HEK293 (cell line): ENCODE data around the gene VEZF1.

Source experiments
- FEZF1 ChIP-seq: fragments of 450-650 bp; formaldehyde crosslinking; IDR thresholded peaks from 2 replicates; pipeline ENCODE4 v1.5.1; 2016; ENCODE audit warnings: missing biosample characterization, missing genetic modification characterization
- KLF8 ChIP-seq: fragments of 450-650 bp; formaldehyde crosslinking; IDR thresholded peaks from 2 replicates; pipeline ENCODE4 v1.5.1; 2016; ENCODE audit warnings: missing biosample characterization, missing genetic modification characterization
- KLF9 ChIP-seq: fragments of 450-650 bp; formaldehyde crosslinking; IDR thresholded peaks from 2 replicates; pipeline ENCODE4 v1.5.1; 2016; ENCODE audit warnings: missing biosample characterization, missing genetic modification characterization, low read depth
- SP2 ChIP-seq: fragments of 450-650 bp; formaldehyde crosslinking; IDR thresholded peaks from 2 replicates; pipeline ENCODE4 v1.5.1; 2016; ENCODE audit warnings: missing biosample characterization, missing genetic modification characterization
- TRIM28 ChIP-seq: IDR thresholded peaks from 2 replicates; pipeline ENCODE4 v1.6.1; 2011; ENCODE audit warnings: low read length, control low read depth, borderline replicate concordance
- ZFP41 ChIP-seq: fragments of 450-650 bp; formaldehyde crosslinking; IDR thresholded peaks from 2 replicates; pipeline ENCODE4 v1.5.1; 2016; ENCODE audit warnings: missing biosample characterization, missing genetic modification characterization, borderline replicate concordance
- ZFP69B ChIP-seq: fragments of 450-650 bp; formaldehyde crosslinking; IDR thresholded peaks from 2 replicates; pipeline ENCODE4 v1.5.1; 2016; ENCODE audit warnings: missing biosample characterization, missing genetic modification characterization
- ZNF10 ChIP-seq: fragments of 450-650 bp; formaldehyde crosslinking; IDR thresholded peaks from 2 replicates; pipeline ENCODE4 v1.5.1; 2017; ENCODE audit warnings: missing biosample characterization, missing genetic modification characterization
- ZNF112 ChIP-seq: fragments of 450-650 bp; formaldehyde crosslinking; IDR thresholded peaks from 2 replicates; pipeline ENCODE4 v1.5.0; 2017; ENCODE audit warnings: missing biosample characterization, missing genetic modification characterization
- ZNF175 ChIP-seq: fragments of 450-650 bp; formaldehyde crosslinking; IDR thresholded peaks from 2 replicates; pipeline ENCODE4 v1.5.1; 2016; ENCODE audit warnings: missing biosample characterization, missing genetic modification characterization
- ZNF2 ChIP-seq: fragments of 450-650 bp; formaldehyde crosslinking; IDR thresholded peaks from 2 replicates; pipeline ENCODE4 v1.5.1; 2016; ENCODE audit warnings: missing biosample characterization, missing genetic modification characterization
- ZNF266 ChIP-seq: fragments of 450-650 bp; formaldehyde crosslinking; IDR thresholded peaks from 2 replicates; pipeline ENCODE4 v1.5.1; 2016; ENCODE audit warnings: missing biosample characterization, missing genetic modification characterization, low read depth
- ZNF274 ChIP-seq, 2 experiments: fragments of 200-500 bp in 1 of 2; fragments of 450-650 bp in 1 of 2; sonication (Bioruptor generic) in 1 of 2; formaldehyde crosslinking in 1 of 2; IDR thresholded peaks; 2 replicates each; pipeline versions ENCODE4 v1.5.1 to v1.6.1; 2014 to 2016; ENCODE audit warnings: borderline replicate concordance in 1 of 2, inconsistent platforms in 1 of 2, low read length in 1 of 2, missing biosample characterization in 1 of 2, missing genetic modification characterization in 1 of 2
- ZNF362 ChIP-seq: fragments of 450-650 bp; formaldehyde crosslinking; IDR thresholded peaks from 2 replicates; pipeline ENCODE4 v1.5.1; 2016; ENCODE audit warnings: missing biosample characterization, missing genetic modification characterization
- ZNF501 ChIP-seq: fragments of 450-650 bp; formaldehyde crosslinking; IDR thresholded peaks from 2 replicates; pipeline ENCODE4 v1.5.1; 2016; ENCODE audit warnings: missing biosample characterization, missing genetic modification characterization
- ZNF558 ChIP-seq: fragments of 450-650 bp; formaldehyde crosslinking; IDR thresholded peaks from 2 replicates; pipeline ENCODE4 v1.5.1; 2016; ENCODE audit warnings: missing biosample characterization, missing genetic modification characterization
- ZNF623 ChIP-seq: fragments of 450-650 bp; formaldehyde crosslinking; IDR thresholded peaks from 2 replicates; pipeline ENCODE4 v1.5.1; 2016; ENCODE audit warnings: missing biosample characterization, missing genetic modification characterization
- ZNF624 ChIP-seq: fragments of 450-650 bp; formaldehyde crosslinking; IDR thresholded peaks from 2 replicates; pipeline ENCODE4 v1.5.1; 2017; ENCODE audit warnings: missing biosample characterization, missing genetic modification characterization
- ZNF658 ChIP-seq: fragments of 450-650 bp; formaldehyde crosslinking; IDR thresholded peaks from 2 replicates; pipeline ENCODE4; 2016; ENCODE audit warnings: missing biosample characterization, missing genetic modification characterization
- ZNF664 ChIP-seq: fragments of 450-650 bp; formaldehyde crosslinking; IDR thresholded peaks from 2 replicates; pipeline ENCODE4 v1.5.1; 2016; ENCODE audit warnings: missing biosample characterization, missing genetic modification characterization
- ZNF677 ChIP-seq: fragments of 450-650 bp; IDR thresholded peaks from 2 replicates; pipeline ENCODE4 v1.5.0; 2018; ENCODE audit warnings: missing biosample characterization, mild to moderate bottlenecking, missing genetic modification characterization, moderate library complexity
- ZNF76 ChIP-seq: fragments of 450-650 bp; formaldehyde crosslinking; IDR thresholded peaks from 2 replicates; pipeline ENCODE4; 2016; ENCODE audit warnings: low read depth, missing biosample characterization, missing genetic modification characterization, borderline replicate concordance
- ZNF843 ChIP-seq: fragments of 450-650 bp; formaldehyde crosslinking; IDR thresholded peaks from 2 replicates; pipeline ENCODE4 v1.5.1; 2016; ENCODE audit warnings: missing biosample characterization, missing genetic modification characterization
- ZSCAN16 ChIP-seq: fragments of 450-650 bp; formaldehyde crosslinking; IDR thresholded peaks from 2 replicates; pipeline ENCODE4 v1.5.1; 2016; ENCODE audit warnings: missing biosample characterization, missing genetic modification characterization
- TF ChIP-seq, protein P1 (sequence below): fragments of 450-650 bp; formaldehyde crosslinking; IDR thresholded peaks from 2 replicates; pipeline ENCODE4 v1.5.1; 2016; ENCODE audit warnings: missing biosample characterization, missing genetic modification characterization, borderline replicate concordance
- TF ChIP-seq, protein P2 (sequence below): fragments of 450-650 bp; formaldehyde crosslinking; IDR thresholded peaks from 2 replicates; pipeline ENCODE4 v1.5.1; 2016; ENCODE audit warnings: missing biosample characterization, missing genetic modification characterization
- TF ChIP-seq, protein P3 (sequence below): fragments of 450-650 bp; formaldehyde crosslinking; conservative IDR thresholded peaks from 2 replicates; pipeline ENCODE4 v1.5.1; 2016; ENCODE audit warnings: low read depth, missing biosample characterization, missing genetic modification characterization
- TF ChIP-seq, protein P4 (sequence below): fragments of 450-650 bp; IDR thresholded peaks from 2 replicates; pipeline ENCODE4 v1.5.1; 2018; ENCODE audit warnings: missing biosample characterization, missing genetic modification characterization

Gene VEZF1

DNA sequence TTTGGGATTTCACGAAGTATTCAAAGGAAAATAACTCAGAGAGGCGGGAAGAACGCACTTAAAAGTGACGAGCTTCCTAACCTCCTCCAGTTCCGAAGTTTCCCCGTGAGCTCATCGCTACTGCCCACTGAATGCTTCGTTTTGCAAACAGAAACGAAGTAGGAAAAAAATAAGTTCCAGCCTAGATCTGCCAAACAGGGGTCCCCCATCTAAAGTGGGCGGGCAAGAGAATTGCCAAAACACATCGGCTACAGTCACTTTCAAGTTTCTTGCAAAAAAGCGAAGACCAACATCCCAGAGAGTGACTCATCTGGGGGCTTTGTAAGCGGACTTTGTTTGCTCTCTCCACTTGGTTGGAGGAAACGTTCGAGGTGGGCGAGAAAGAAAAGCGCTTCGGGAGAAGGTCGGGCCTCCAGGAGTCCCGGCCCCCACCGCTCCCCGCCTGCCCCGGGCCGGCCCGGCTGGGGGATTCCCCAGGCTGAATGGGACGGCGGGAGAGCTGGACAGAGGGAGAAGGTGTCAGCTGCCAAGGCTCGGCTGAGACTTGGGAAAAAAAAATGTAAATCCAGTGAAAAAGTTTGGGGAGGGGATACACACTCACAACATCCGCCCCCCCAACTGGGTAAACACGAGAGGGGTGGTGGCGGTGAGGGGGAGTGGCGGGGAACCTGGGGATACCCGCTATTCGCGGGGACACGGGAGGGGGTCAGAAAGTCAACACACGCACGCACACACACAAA lies 1.0 kb downstream of the VEZF1 start (continued):
- TF ChIP-seq ZNF274 (IDR thresholded peaks at IDR 0.05; ENCODE audit: low read length) (no peak), ZNF274 (tag by site-specific recombination; IDR thresholded peaks at IDR 0.05; ENCODE audit: borderline replicate concordance) (no peak), KLF8 (tag by site-specific recombination) (no peak), ZFP41 (tag by site-specific recombination) (no peak), ZNF658 (tag by site-specific recombination) (no peak), ZFP69B (tag by site-specific recombination) (0 out of 2 replicates have a peak, but pooled peaks have one; percentile 41), ZNF664 (tag by site-specific recombination) (no peak), KLF9 (tag by site-specific recombination) (no peak), ZNF624 (tag by site-specific recombination) (no peak), TRIM28 (no peak), ZNF677 (tag by site-specific recombination) (no peak), ZNF362 (tag by site-specific recombination) (peak; percentile 48; the same call in 1 of the 2 replicates), ZNF501 (tag by site-specific recombination) (no peak), ZNF10 (no peak), FEZF1 (no peak), SP2 (tag by site-specific recombination) (peak; percentile 67), ZNF623 (tag by site-specific recombination) (no peak), ZNF112 (tag by site-specific recombination) (no peak), ZNF76 (tag by site-specific recombination) (peak; percentile 6; the same call in 1 of the 2 replicates), ZSCAN16 (tag by site-specific recombination) (no peak), ZNF2 (tag by site-specific recombination) (no peak), ZNF175 (no peak), ZNF558 (tag by site-specific recombination) (no peak), ZNF843 (tag by site-specific recombination) (no peak), ZNF266 (no peak)
- TF ChIP-seq, protein P1, sequence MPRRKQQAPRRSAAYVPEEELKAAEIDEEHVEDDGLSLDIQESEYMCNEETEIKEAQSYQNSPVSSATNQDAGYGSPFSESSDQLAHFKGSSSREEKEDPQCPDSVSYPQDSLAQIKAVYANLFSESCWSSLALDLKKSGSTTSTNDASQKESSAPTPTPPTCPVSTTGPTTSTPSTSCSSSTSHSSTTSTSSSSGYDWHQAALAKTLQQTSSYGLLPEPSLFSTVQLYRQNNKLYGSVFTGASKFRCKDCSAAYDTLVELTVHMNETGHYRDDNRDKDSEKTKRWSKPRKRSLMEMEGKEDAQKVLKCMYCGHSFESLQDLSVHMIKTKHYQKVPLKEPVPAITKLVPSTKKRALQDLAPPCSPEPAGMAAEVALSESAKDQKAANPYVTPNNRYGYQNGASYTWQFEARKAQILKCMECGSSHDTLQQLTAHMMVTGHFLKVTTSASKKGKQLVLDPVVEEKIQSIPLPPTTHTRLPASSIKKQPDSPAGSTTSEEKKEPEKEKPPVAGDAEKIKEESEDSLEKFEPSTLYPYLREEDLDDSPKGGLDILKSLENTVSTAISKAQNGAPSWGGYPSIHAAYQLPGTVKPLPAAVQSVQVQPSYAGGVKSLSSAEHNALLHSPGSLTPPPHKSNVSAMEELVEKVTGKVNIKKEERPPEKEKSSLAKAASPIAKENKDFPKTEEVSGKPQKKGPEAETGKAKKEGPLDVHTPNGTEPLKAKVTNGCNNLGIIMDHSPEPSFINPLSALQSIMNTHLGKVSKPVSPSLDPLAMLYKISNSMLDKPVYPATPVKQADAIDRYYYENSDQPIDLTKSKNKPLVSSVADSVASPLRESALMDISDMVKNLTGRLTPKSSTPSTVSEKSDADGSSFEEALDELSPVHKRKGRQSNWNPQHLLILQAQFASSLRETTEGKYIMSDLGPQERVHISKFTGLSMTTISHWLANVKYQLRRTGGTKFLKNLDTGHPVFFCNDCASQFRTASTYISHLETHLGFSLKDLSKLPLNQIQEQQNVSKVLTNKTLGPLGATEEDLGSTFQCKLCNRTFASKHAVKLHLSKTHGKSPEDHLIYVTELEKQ: no peak
- TF ChIP-seq, protein P2, sequence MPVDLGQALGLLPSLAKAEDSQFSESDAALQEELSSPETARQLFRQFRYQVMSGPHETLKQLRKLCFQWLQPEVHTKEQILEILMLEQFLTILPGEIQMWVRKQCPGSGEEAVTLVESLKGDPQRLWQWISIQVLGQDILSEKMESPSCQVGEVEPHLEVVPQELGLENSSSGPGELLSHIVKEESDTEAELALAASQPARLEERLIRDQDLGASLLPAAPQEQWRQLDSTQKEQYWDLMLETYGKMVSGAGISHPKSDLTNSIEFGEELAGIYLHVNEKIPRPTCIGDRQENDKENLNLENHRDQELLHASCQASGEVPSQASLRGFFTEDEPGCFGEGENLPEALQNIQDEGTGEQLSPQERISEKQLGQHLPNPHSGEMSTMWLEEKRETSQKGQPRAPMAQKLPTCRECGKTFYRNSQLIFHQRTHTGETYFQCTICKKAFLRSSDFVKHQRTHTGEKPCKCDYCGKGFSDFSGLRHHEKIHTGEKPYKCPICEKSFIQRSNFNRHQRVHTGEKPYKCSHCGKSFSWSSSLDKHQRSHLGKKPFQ (tag by site-specific recombination): no peak
- TF ChIP-seq, protein P3, sequence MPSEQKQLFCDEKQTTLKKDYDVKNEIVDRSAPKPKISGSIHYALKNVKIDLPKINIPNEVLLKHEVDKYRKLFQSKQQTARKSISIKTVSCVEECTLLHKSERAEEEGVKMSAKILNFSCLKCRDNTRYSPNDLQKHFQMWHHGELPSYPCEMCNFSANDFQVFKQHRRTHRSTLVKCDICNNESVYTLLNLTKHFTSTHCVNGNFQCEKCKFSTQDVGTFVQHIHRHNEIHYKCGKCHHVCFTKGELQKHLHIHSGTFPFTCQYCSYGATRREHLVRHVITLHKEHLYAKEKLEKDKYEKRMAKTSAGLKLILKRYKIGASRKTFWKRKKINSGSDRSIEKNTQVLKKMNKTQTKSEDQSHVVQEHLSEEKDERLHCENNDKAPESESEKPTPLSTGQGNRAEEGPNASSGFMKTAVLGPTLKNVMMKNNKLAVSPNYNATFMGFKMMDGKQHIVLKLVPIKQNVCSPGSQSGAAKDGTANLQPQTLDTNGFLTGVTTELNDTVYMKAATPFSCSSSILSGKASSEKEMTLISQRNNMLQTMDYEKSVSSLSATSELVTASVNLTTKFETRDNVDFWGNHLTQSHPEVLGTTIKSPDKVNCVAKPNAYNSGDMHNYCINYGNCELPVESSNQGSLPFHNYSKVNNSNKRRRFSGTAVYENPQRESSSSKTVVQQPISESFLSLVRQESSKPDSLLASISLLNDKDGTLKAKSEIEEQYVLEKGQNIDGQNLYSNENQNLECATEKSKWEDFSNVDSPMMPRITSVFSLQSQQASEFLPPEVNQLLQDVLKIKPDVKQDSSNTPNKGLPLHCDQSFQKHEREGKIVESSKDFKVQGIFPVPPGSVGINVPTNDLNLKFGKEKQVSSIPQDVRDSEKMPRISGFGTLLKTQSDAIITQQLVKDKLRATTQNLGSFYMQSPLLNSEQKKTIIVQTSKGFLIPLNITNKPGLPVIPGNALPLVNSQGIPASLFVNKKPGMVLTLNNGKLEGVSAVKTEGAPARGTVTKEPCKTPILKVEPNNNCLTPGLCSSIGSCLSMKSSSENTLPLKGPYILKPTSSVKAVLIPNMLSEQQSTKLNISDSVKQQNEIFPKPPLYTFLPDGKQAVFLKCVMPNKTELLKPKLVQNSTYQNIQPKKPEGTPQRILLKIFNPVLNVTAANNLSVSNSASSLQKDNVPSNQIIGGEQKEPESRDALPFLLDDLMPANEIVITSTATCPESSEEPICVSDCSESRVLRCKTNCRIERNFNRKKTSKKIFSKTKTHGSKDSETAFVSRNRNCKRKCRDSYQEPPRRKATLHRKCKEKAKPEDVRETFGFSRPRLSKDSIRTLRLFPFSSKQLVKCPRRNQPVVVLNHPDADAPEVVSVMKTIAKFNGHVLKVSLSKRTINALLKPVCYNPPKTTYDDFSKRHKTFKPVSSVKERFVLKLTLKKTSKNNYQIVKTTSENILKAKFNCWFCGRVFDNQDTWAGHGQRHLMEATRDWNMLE (tag by site-specific recombination): no peak
- TF ChIP-seq, protein P4, sequence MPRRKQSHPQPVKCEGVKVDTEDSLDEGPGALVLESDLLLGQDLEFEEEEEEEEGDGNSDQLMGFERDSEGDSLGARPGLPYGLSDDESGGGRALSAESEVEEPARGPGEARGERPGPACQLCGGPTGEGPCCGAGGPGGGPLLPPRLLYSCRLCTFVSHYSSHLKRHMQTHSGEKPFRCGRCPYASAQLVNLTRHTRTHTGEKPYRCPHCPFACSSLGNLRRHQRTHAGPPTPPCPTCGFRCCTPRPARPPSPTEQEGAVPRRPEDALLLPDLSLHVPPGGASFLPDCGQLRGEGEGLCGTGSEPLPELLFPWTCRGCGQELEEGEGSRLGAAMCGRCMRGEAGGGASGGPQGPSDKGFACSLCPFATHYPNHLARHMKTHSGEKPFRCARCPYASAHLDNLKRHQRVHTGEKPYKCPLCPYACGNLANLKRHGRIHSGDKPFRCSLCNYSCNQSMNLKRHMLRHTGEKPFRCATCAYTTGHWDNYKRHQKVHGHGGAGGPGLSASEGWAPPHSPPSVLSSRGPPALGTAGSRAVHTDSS (tag by site-specific recombination): no peak
